ENCODE measurements around the gene FRMD5.

FRMD5 gene

GRCh38 chr15:43939070-43939469, 256.0 kb downstream of the FRMD5 start:
- TF ChIP-seq REST (IDR thresholded peaks at IDR 0.05; ENCODE audit: insufficient read depth in 1 of 2, low read depth in 2 of 2, low read length in 2 of 2) (no peak), SIN3A (IDR thresholded peaks at IDR 0.05; ENCODE audit: borderline replicate concordance, insufficient read depth, low read length) (no peak), TAF1 (IDR thresholded peaks at IDR 0.05; ENCODE audit: borderline replicate concordance, insufficient read depth, low read length) (no peak), POLR2AphosphoS5 (IDR thresholded peaks at IDR 0.05; ENCODE audit: low read depth, low read length) (no peak), FOXP2 (optimal IDR thresholded peaks at IDR 0.05; ENCODE audit: borderline replicate concordance, extremely low read depth, extremely low read length, insufficient read depth) (no peak)

- no peak for TF ChIP-seq FOXP2 (optimal IDR thresholded peaks at IDR 0.05; ENCODE audit: borderline replicate concordance, extremely low read depth, extremely low read length, insufficient read depth)
- no peak for TF ChIP-seq POLR2AphosphoS5 (IDR thresholded peaks at IDR 0.05; ENCODE audit: low read depth, low read length)
- no peak for TF ChIP-seq REST (IDR thresholded peaks at IDR 0.05; ENCODE audit: insufficient read depth in 1 of 2, low read depth in 2 of 2, low read length in 2 of 2)
- TF ChIP-seq SIN3A (IDR thresholded peaks at IDR 0.05; ENCODE audit: borderline replicate concordance, insufficient read depth, low read length) = no peak
- no peak for TF ChIP-seq TAF1 (IDR thresholded peaks at IDR 0.05; ENCODE audit: borderline replicate concordance, insufficient read depth, low read length)
Observed at GRCh38 chr15:43934480-43934879, 260.6 kb downstream of the FRMD5 start.

GRCh38 chr15:43932907-43933306, 262.2 kb downstream of the FRMD5 start:
- TF ChIP-seq SIN3A (IDR thresholded peaks at IDR 0.05; ENCODE audit: borderline replicate concordance, insufficient read depth, low read length) (no peak), POLR2AphosphoS5 (IDR thresholded peaks at IDR 0.05; ENCODE audit: low read depth, low read length) (no peak), REST (IDR thresholded peaks at IDR 0.05; ENCODE audit: insufficient read depth in 1 of 2, low read depth in 2 of 2, low read length in 2 of 2) (no peak), TAF1 (IDR thresholded peaks at IDR 0.05; ENCODE audit: borderline replicate concordance, insufficient read depth, low read length) (no peak), FOXP2 (optimal IDR thresholded peaks at IDR 0.05; ENCODE audit: borderline replicate concordance, extremely low read depth, extremely low read length, insufficient read depth) (no peak)

GRCh38 chr15:43931790-43932435, 263.2 kb downstream of the FRMD5 start:
- no peak for TF ChIP-seq POLR2AphosphoS5 (IDR thresholded peaks at IDR 0.05; ENCODE audit: low read depth, low read length)
- no peak for TF ChIP-seq TAF1 (IDR thresholded peaks at IDR 0.05; ENCODE audit: borderline replicate concordance, insufficient read depth, low read length)
- TF ChIP-seq SIN3A (IDR thresholded peaks at IDR 0.05; ENCODE audit: borderline replicate concordance, insufficient read depth, low read length) = no peak

- TF ChIP-seq SIN3A (IDR thresholded peaks at IDR 0.05; ENCODE audit: borderline replicate concordance, insufficient read depth, low read length) = no peak
- no peak for TF ChIP-seq REST (IDR thresholded peaks at IDR 0.05; ENCODE audit: insufficient read depth in 1 of 2, low read depth in 2 of 2, low read length in 2 of 2)
- no peak for TF ChIP-seq TAF1 (IDR thresholded peaks at IDR 0.05; ENCODE audit: borderline replicate concordance, insufficient read depth, low read length)
- TF ChIP-seq POLR2AphosphoS5 (IDR thresholded peaks at IDR 0.05; ENCODE audit: low read depth, low read length) = no peak
- TF ChIP-seq FOXP2 (optimal IDR thresholded peaks at IDR 0.05; ENCODE audit: borderline replicate concordance, extremely low read depth, extremely low read length, insufficient read depth) = no peak
Observed at GRCh38 chr15:43931119-43931518, 264.0 kb downstream of the FRMD5 start.

All from PFSK-1 (cell line).